Panc1 (cell line): ENCODE data around the gene TNN. TPM values are rescaled to one million over a fixed set of nuclear protein-coding genes. Genes with fewer than 3 reads are reported as not detected.
"Not testable (repeated sequence)": the region's sequence is repeated elsewhere in the genome, so short reads cannot be mapped to it uniquely, and the experiment has no call there.

Experiments
- ATAC-seq: fragments of 200-7000 bp; cut with Tn5 transposase; 2 replicates; pipeline ENCODE4 v1.9.1; 2020; ENCODE audit warnings: mild to moderate bottlenecking, moderate library complexity
- BruUV-seq: library from RNA; stranded (reverse); fragments of 400-500 nt; replicated peaks from 2 replicates; lab custom pipeline; 2021; lab: Mats Ljungman, UMichigan
- CTCF ChIA-PET: fragments of 300-600 bp; sonication (Branson Sonifier 250); formaldehyde crosslinking; loops from one replicate; lab custom pipeline; 2022; ENCODE audit warnings: antibody characterized with exemption; lab: Charles Lee
- POLR2A ChIA-PET: fragments of 300-600 bp; sonication (Branson Sonifier 250); formaldehyde crosslinking; loops from one replicate; lab custom pipeline; 2022; ENCODE audit warnings: antibody characterized with exemption; lab: Charles Lee
- DNase-seq: peaks from one replicate; pipeline ENCODE4 v3.0.0-alpha.2; 2010; ENCODE audit warnings: low read depth, low spot score
- H3K27ac ChIP-seq: 2 replicates; pipeline ENCODE4 v1.5.1; 2011; ENCODE audit warnings: mild to moderate bottlenecking, low read length, inconsistent platforms
- H3K27me3 ChIP-seq: fragments of 200-500 bp; sonication (Bioruptor generic); 2 replicates; pipeline ENCODE4 v1.6.0; 2014; ENCODE audit warnings: low read length, inconsistent platforms; ENCODE audit not compliant: control insufficient read depth, insufficient read depth
- H3K36me3 ChIP-seq: fragments of 200-500 bp; sonication (Bioruptor generic); 2 replicates; pipeline ENCODE4 v1.5.1; 2014; ENCODE audit warnings: inconsistent platforms, mild to moderate bottlenecking, low read length, moderate library complexity; ENCODE audit not compliant: control insufficient read depth, insufficient read depth
- H3K4me1 ChIP-seq: 2 replicates; pipeline ENCODE4 v1.5.1; 2011; ENCODE audit warnings: inconsistent platforms, mild to moderate bottlenecking, low read length, moderate library complexity; ENCODE audit not compliant: control insufficient read depth, insufficient read depth
- H3K4me3 ChIP-seq, 2 experiments: 2 replicates each; pipeline ENCODE4 v1.5.1; 2011 to 2012; ENCODE audit warnings: low read depth in 2 of 2, low read length in 2 of 2, mild to moderate bottlenecking in 2 of 2, inconsistent platforms in 1 of 2, moderate library complexity in 1 of 2
- H3K9me3 ChIP-seq: fragments of 200-500 bp; sonication (Bioruptor generic); 2 replicates; pipeline ENCODE4 v1.5.1; 2014; ENCODE audit warnings: low read depth, mild to moderate bottlenecking, inconsistent platforms, low read length, moderate library complexity; ENCODE audit not compliant: control insufficient read depth, insufficient read depth
- POLR2AphosphoS5 ChIP-seq: IDR thresholded peaks from 2 replicates; pipeline ENCODE4 v1.6.1; 2012; ENCODE audit warnings: mild to moderate bottlenecking, low read depth, low read length, moderate library complexity
- REST ChIP-seq, 2 experiments: IDR thresholded peaks; 2 replicates each; pipeline ENCODE4 v1.6.1; 2011 to 2012; ENCODE audit warnings: low read depth in 2 of 2, control low read depth in 1 of 2, low read length in 1 of 2, mild to moderate bottlenecking in 1 of 2, moderate library complexity in 1 of 2; ENCODE audit not compliant: insufficient read depth in 1 of 2
- SIN3A ChIP-seq: IDR thresholded peaks from 2 replicates; pipeline ENCODE4 v1.6.1; 2012; ENCODE audit warnings: low read depth, mild to moderate bottlenecking, low read length, moderate library complexity, borderline replicate concordance; ENCODE audit not compliant: insufficient read depth
- TCF7L2 ChIP-seq: IDR thresholded peaks from 2 replicates; pipeline ENCODE4 v1.6.1; 2011; ENCODE audit warnings: mild to moderate bottlenecking, low read depth, low read length, inconsistent platforms
- in situ Hi-C: cut with HindIII; loops from 2 replicates; pipeline ENCODE4 v1.10.0; 2016; ENCODE audit warnings: low sequenced_read_pairs, low pct_unique_long_range_greater_than_20kb
- intact Hi-C: fragments of 100-400 bp; cut with micrococcal nuclease; formaldehyde crosslinking; loops from one replicate; pipeline ENCODE4 v1.10.0; 2022; ENCODE audit not compliant: unreplicated experiment
- total RNA-seq: library from RNA; stranded (reverse); gene quantifications from one replicate; pipeline ENCODE4 v1.2.1, GENCODE V29; 2021; ENCODE audit not compliant: unreplicated experiment
- TF ChIP-seq, protein P1 (sequence below): fragments of 450-650 bp; IDR thresholded peaks from 2 replicates; pipeline ENCODE4 v1.5.1; 2017; ENCODE audit warnings: mild to moderate bottlenecking

Gene TNN
- total RNA-seq, 1 experiment from 2014 or later: not detected

DNA sequence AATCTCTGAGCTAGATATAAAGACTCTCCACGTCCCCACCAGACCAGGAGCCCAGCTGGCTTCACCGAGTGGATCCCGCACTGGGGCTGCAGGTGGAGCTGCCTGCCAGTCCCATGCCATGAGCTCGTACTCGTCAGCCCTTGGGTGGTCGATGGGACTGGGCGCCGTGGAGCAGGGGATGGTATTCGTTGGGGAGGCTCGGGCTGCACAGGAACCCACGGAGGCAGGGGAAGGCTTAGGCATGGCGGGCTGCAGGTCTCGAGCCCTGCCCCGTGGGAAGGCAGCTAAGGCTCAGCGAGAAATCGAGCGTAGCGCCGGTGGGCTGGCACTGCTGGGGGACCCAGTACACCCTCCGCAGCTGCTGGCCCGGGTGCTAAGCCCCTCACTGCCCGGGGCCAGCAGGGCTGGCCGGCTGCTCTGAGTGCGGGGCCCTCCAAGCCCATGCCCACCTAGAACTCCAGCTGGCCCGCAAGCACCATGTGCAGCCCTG is 40.7 kb downstream of the TNN start:
- H3K36me3 ChIP-seq, BruUV-seq, in situ Hi-C loops, CTCF ChIA-PET, H3K27ac ChIP-seq, H3K9me3 ChIP-seq, intact Hi-C loops, H3K4me1 ChIP-seq, H3K4me3 ChIP-seq, POLR2A ChIA-PET, H3K27me3 ChIP-seq, ATAC-seq, DNase-seq: not testable (repeated sequence)

GRCh38 chr1:175114996-175115395 is 47.4 kb downstream of the TNN start:
- Histone ChIP-seq H3K27ac (no peak overlapping the region), H3K36me3 (no peaks in the 10 kb centered on the region), H3K27me3 (no peaks in the 10 kb centered on the region), H3K4me1 (no peaks in the 10 kb centered on the region), H3K4me3 (no peak overlapping the region), H3K9me3 (no peaks in the 10 kb centered on the region)
- no TSS peak for BruUV-seq
- CTCF ChIA-PET: interaction anchor here (1.4 kb wide), 1 partner anchor 10 kb away, joined by 10 read pairs; no protein-coding TSS in a partner anchor
- intact Hi-C loops: no loop called here
- ATAC-seq (no peak), DNase-seq (no peak)
- TF ChIP-seq REST (IDR thresholded peaks at IDR 0.05; ENCODE audit: insufficient read depth in 1 of 2, low read depth in 2 of 2, low read length in 1 of 2) (no peak), TCF7L2 (no peak), POLR2AphosphoS5 (no peak), SIN3A (no peak)
- TF ChIP-seq, protein P1, sequence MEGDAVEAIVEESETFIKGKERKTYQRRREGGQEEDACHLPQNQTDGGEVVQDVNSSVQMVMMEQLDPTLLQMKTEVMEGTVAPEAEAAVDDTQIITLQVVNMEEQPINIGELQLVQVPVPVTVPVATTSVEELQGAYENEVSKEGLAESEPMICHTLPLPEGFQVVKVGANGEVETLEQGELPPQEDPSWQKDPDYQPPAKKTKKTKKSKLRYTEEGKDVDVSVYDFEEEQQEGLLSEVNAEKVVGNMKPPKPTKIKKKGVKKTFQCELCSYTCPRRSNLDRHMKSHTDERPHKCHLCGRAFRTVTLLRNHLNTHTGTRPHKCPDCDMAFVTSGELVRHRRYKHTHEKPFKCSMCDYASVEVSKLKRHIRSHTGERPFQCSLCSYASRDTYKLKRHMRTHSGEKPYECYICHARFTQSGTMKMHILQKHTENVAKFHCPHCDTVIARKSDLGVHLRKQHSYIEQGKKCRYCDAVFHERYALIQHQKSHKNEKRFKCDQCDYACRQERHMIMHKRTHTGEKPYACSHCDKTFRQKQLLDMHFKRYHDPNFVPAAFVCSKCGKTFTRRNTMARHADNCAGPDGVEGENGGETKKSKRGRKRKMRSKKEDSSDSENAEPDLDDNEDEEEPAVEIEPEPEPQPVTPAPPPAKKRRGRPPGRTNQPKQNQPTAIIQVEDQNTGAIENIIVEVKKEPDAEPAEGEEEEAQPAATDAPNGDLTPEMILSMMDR: no peak
- POLR2A ChIA-PET: no interaction called here
- in situ Hi-C loops: no loop called here

DNA sequence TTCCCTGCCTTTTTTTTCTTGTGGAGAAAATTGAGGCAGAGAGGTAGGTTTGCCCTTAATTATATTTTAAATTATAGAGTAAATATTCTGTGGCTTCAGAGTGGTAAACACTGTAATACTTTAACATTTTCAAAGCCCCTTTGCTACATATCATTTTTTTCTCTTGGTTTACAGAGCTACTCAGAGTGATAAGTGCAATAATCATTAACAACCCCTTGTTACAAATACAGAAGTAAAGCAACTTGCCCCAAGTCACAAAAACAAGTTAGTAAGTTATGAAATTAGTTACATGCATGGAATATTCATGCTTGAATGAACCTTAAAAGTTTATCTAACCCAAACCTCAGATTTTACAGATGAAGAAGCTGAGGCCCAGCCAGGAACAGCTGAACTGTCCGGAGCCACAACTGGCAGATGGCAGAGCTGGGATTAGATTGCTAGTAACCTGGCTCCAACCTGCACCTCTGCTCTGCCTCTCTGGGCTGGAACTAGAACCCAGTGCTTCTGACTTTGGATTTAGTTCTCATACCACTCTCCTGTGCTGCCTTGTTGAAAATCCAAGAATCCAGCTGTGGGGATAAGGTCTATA is 48.7 kb downstream of the TNN start:
- Histone ChIP-seq H3K4me1 (no peaks in the 10 kb centered on the region), H3K9me3 (no peaks in the 10 kb centered on the region), H3K36me3 (no peaks in the 10 kb centered on the region), H3K27ac (no peak overlapping the region), H3K4me3 (no peak overlapping the region), H3K27me3 (no peaks in the 10 kb centered on the region)
- intact Hi-C loops: no loop called here
- CTCF ChIA-PET: interaction anchor here (1.0 kb wide), 1 partner anchor 9 kb away, joined by 4 read pairs; no protein-coding TSS in a partner anchor
- POLR2A ChIA-PET: no interaction called here
- in situ Hi-C loops: no loop called here
- TF ChIP-seq POLR2AphosphoS5: no peak
- TF ChIP-seq, protein P1: no peak
- no peak for TF ChIP-seq REST (IDR thresholded peaks at IDR 0.05; ENCODE audit: insufficient read depth in 1 of 2, low read depth in 2 of 2, low read length in 1 of 2)
- TF ChIP-seq TCF7L2: no peak
- no peak for TF ChIP-seq SIN3A
- no peak for DNase-seq
- BruUV-seq: no TSS peak
- ATAC-seq: no peak
